ENCODE measurements around the gene TMEFF2. TPM values are rescaled to one million over a fixed set of nuclear protein-coding genes. Genes with fewer than 3 reads are reported as not detected.
A peak's percentile ranks its signal among the peaks of the same experiment; 100 is the strongest.

The TMEFF2 gene
- total RNA-seq, 1 experiment from 2014 or later = not detected

DNA sequence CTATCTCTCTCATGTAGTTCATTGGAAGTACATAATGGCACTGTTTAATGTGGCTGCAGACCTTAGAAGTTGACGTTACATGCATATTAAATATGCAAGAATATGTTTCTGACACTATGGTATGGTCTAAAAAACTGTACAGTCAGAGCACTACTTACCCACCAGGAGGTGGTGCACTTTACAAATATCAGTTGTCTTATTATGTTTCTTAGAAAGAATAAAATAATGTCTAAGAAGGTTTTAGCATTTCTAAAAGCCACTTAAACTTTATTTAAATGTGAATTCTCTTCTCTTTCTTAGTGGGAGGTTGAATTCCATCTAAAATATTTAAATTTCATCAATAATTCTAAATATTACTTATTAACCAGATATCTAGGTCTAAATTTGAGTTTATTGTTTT, 4.3 kb downstream of the TMEFF2 start:
- DNase-seq (ENCODE audit: low spot score) = peak; percentile 18
- in situ Hi-C loops (cut with HindIII; ENCODE audit: low sequenced_read_pairs) = no loop called here

GRCh38 chr2:192186806-192187205, 7.9 kb downstream of the TMEFF2 start:
- in situ Hi-C loops (cut with HindIII; ENCODE audit: low sequenced_read_pairs) = no loop called here
- no peak for DNase-seq (ENCODE audit: low spot score)

- DNase-seq (ENCODE audit: low spot score) = no peak
- in situ Hi-C loops (cut with HindIII; ENCODE audit: low sequenced_read_pairs) = no loop called here
Measured at GRCh38 chr2:192184349-192184748, 10.4 kb downstream of the TMEFF2 start.

DNA sequence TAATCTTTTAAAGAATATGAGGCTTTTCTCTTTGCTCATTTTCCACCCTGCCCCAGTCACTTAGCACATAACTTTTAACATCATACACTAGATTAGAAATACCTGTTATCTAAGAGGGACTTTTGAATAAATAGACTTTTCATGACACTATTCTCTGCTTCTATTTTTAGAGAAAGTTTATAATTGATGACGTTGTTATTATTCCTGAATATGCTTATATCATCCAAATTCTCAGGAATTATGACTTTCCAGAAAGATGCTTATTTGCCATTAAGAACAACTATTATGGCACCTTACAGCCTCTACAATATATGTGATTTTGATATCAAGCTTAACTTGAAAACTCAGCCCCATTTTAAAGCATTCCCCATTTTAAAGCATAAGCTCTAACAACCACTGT, 11.4 kb downstream of the TMEFF2 start:
- in situ Hi-C loops (cut with HindIII; ENCODE audit: low sequenced_read_pairs) = no loop called here

DNA sequence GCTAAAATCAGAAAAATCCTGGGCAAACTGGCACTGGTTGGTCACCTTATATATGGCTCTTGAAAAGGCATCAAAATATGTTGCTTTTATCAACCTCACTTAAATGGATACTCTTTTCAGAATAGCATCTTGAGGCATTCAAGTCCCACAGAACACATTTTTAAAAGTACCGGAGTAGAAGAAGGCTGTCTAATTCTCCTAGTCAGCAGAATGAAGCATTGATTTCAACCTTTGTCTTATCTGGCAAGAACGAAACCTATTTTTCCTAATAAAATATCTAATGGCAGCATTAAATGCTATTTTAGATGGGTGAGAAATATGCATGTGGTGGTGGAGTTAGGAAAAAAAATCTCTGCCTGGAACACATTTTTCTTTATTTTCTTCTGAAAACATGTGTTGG, 27.8 kb downstream of the TMEFF2 start:
- no peak for DNase-seq (ENCODE audit: low spot score)
- in situ Hi-C loops (cut with HindIII; ENCODE audit: low sequenced_read_pairs) = no loop called here

More for the DNA sequence above, 11.4 kb downstream of the TMEFF2 start:
- DNase-seq (ENCODE audit: low spot score) = no peak

DNA sequence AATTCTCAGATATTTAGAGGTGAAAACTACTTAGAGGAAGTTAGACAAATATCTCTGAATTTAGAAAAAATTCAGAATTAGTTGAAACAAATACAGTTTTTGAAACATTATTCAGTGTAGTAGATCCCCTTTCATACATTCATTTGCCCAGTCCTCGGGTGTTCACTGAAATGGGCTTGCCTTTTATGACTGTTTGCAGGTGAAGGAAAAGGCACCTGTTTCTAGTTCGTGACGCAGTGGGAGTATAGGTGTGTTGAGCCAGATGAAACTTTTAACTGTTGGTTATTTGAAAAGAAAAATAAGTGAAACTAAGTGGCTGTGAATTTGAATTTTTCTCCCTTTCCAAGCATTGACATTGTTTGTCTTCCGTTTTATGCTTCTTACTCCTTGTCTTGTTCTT, 28.9 kb downstream of the TMEFF2 start:
- DNase-seq (ENCODE audit: low spot score) = no peak
- in situ Hi-C loops (cut with HindIII; ENCODE audit: low sequenced_read_pairs) = no loop called here

DNA sequence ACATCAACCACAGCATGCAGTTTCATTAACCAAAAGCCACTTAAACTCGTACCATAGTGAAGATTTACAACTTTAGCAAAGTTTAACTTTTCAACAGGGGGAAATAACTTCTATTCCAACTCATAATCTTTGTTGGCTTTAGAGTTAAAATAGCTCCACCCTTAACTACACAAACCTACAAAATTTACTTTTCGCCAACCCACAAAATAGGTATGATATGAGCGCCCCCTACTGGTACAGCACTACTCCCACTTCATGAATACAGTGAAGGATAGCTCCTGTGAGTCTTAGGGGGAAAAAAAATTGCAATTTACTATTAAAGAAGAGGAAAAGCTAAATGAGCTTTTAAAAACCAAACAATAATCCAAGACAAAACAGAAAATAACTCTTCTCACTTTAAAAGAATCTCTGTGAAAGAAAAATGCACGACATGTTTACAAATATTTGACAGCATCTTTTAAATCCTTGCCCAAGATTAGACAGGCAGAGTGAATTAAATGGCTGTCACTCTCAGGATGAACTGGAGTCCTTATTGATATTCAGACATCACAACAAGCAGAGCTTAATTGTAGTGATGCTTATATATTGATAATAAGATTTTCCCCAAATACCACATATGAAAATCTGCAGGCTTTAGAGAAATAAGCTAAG, 32.2 kb downstream of the TMEFF2 start:
- in situ Hi-C loops (cut with HindIII; ENCODE audit: low sequenced_read_pairs) = no loop called here
- peak; percentile 70 for DNase-seq (ENCODE audit: low spot score)

DNA sequence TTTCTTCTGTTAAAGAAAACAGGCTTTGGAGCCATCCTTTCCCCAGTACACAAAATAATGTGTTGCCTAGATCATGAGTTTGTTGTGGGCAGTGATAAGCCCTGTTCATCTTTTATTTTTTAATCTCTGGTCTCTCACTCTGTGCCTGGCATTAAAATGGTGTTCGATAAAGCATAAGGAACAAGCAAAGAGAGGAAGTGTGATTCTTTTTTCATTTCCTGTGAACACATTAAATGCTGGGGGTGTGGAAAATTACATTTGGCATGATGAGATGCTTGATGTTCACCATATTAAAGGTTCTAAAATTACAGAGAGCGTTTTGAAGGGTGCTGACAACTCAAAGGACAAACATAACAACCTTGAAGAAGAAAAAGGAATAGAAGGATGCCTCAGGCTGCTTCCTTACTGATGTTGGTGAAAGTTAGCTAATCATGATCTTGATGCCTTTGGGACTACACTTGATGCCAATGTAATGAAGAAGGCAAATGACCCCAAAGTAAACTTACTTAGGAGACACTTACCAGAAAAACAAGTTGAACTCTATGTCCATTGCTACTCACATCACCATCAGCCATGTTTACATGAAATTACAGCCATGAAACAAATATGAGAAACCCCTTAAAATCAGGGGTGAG, 33.0 kb downstream of the TMEFF2 start:
- DNase-seq (ENCODE audit: low spot score) = no peak
- in situ Hi-C loops (cut with HindIII; ENCODE audit: low sequenced_read_pairs) = no loop called here

GRCh38 chr2:192159736-192160135, 35.0 kb downstream of the TMEFF2 start:
- in situ Hi-C loops (cut with HindIII; ENCODE audit: low sequenced_read_pairs) = no loop called here
- no peak for DNase-seq (ENCODE audit: low spot score)

DNA sequence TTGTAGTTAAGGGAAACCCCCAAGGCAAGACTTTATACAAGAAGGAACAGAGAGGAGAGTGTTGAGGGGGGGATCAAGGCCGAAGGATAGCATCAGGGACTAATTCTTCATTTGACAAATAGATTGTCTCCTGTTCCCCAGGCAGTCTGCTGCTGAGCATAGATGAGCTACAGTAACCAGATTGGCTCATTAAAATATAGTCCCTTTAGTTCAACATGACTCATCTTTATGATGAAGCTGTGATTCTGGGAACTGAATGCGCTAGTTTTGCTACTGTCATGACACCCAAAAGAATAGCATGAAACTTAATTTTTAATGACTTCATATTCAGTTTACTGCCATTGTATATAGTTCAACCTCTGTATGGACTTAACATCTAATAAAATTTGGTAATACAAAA, 35.5 kb downstream of the TMEFF2 start:
- DNase-seq (ENCODE audit: low spot score) = no peak
- in situ Hi-C loops (cut with HindIII; ENCODE audit: low sequenced_read_pairs) = no loop called here

DNA sequence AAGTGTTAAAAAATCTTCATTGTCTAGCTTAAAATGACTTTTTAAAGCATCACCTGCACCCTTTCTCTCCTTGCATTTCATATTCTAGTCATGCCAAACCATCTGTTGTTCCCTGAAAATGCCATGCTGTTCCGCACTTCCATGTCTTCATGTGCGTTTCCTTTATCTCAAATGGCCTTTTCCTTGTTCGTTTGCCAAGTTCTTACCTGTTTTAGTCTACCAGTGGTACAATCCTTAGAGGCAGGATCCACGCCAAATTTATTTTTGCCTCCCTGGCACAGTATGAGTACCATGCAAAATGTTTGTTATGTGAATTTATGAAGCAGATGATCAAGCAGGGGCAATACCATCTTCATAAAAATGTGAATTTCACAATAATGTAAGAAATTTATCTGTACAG, 37.0 kb downstream of the TMEFF2 start:
- DNase-seq (ENCODE audit: low spot score) = peak; percentile 87
- in situ Hi-C loops (cut with HindIII; ENCODE audit: low sequenced_read_pairs) = no loop called here

- in situ Hi-C loops (cut with HindIII; ENCODE audit: low sequenced_read_pairs) = no loop called here
Measured at GRCh38 chr2:192155511-192156118, 39.1 kb downstream of the TMEFF2 start.

DNA sequence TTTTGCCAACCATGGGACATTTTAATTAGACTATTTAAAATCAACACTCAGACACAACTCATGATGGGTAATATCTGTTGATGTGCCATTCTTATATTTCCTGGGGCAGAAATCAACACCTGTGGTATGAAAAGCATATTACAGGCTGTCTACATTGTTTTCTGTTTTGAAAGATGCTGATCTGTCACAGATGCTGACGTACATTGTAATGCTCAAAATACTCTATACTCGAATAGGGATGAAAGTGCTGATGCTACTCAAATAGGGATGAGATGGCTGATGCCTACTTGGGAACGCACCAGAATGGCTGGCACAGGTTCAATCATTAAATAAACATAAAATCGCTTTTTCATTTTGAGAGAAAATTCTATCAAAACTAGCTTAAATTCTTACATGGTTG, 41.2 kb downstream of the TMEFF2 start:
- in situ Hi-C loops (cut with HindIII; ENCODE audit: low sequenced_read_pairs) = no loop called here
- no peak for DNase-seq (ENCODE audit: low spot score)

More at GRCh38 chr2:192155511-192156118, 39.1 kb downstream of the TMEFF2 start:
- DNase-seq (ENCODE audit: low spot score) = no peak

GRCh38 chr2:192151853-192152252, 42.9 kb downstream of the TMEFF2 start:
- in situ Hi-C loops (cut with HindIII; ENCODE audit: low sequenced_read_pairs) = no loop called here
- no peak for DNase-seq (ENCODE audit: low spot score)

DNA sequence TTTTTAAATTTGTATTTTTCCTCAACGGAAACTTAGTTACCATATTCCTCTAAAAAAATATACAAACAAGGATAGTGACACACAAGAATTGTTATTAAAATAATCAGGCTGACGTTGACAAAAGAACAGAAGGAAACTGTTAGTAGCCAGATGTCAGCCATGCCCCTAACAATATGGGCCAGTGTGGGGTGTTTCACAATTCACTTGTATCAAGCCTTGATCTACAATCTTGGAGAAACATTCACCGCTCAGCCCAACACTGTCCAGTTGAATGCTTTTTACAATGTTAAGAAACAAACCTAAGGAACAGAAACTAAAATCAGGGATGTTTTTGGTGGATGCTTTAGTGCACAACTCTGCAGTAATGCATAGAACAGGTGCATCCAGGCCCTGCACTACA, 44.6 kb downstream of the TMEFF2 start:
- in situ Hi-C loops (cut with HindIII; ENCODE audit: low sequenced_read_pairs) = no loop called here
- DNase-seq (ENCODE audit: low spot score) = no peak

DNA sequence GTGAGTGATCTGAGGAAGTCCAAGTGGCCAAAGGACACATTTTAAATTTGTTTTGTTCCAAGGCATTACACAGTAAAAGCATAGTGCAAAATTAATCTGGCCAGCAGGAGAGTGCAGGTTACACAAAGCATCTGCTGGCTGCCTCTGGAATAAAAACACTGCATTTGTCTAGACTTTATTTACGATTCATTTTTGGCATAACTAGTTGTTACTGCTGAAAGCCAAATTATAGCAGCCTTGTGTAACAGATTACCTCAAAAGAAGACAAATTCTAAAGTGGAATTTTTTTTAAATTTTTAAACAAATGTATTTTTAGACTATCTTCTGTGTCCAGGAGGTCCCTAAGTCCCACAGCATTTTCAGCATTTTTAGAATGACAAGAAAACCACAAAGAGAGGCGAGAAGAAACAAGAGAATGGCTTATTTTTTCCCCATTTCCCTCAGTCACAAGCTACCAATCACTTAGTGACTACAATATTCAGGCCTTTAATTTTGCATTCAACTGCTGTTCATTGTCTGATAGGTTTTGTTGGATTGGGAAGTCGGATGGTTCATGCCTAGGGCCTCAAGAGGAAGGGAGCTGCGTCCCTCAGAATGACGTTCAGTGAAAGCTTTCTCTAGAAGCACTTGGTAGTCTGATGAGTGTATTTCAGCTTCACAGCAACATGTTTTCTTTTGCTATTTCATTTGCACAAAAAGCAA, 46.0 kb downstream of the TMEFF2 start:
- in situ Hi-C loops (cut with HindIII; ENCODE audit: low sequenced_read_pairs) = no loop called here
- DNase-seq (ENCODE audit: low spot score) = no peak

DNA sequence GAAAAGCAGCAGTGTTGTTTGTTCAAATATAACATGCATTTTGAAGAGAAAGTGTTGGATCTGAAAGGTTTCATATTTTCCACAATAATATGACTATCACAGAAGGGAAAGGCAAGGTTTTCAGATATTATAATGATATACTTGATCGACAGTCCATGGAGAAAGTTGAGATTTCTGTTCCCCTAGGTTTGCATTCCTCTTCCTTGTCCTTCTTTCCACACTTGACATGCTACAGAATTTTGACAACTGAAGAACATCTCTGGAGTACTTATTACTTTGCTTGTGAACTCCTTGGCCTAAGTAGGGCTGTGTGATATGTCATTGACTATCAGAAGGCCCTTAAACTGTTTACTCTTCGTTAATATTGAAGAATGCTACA, 46.5 kb downstream of the TMEFF2 start:
- DNase-seq (ENCODE audit: low spot score) = no peak
- in situ Hi-C loops (cut with HindIII; ENCODE audit: low sequenced_read_pairs) = no loop called here

- in situ Hi-C loops (cut with HindIII; ENCODE audit: low sequenced_read_pairs) = no loop called here
- no peak for DNase-seq (ENCODE audit: low spot score)
Measured at GRCh38 chr2:192146069-192147015, 48.4 kb downstream of the TMEFF2 start.

DNA sequence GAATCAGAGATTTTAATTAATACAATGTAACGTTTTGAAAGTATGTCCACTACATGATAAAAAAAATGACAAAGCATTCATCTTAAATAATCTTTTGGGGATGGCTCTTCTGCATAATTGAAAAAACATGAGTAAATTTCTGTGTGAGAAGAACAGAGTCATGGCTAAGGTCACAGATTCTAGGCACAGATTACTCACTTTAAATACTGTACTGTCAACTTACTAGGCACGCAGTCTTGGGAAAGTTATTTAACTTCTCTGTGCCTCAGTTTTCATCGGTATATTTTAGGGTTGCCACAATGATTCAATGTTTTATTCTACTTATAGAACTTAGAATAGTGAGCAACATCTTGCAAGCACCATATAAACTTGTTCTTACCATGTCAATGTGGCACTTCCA, 49.2 kb downstream of the TMEFF2 start:
- no peak for DNase-seq (ENCODE audit: low spot score)
- in situ Hi-C loops (cut with HindIII; ENCODE audit: low sequenced_read_pairs) = no loop called here

All from G401 (cell line).